ENCODE data around the gene POLR3B. TPM values are rescaled to one million over a fixed set of nuclear protein-coding genes. Genes with fewer than 3 reads are reported as not detected.

POLR3B gene
- total RNA-seq, 2 donors from 2014 or later, result 9.0 to 12.4 TPM

GRCh38 chr12:106499628-106500027, 142.1 kb downstream of the POLR3B start:
- no peak overlapping the region for H3K4me3 ChIP-seq (ENCODE audit: low read length)
- 93 to 100% methylated on average over 1 to 2 of the region's 2 CpGs for WGBS, 2 experiments (ENCODE audit: insufficient coverage in 1 of 2, insufficient read length in 1 of 2)
- Mint-ChIP-seq H3K9me3 (no peaks in the 10 kb centered on the region), H3K4me1 (peaks cover 4% of the 10 kb centered on the region), H3K4me3 (no peak overlapping the region), H3K27me3 (ENCODE audit: insufficient read depth) (no peaks in the 10 kb centered on the region), H3K36me3 (ENCODE audit: low read depth) (peaks cover 38% of the 10 kb centered on the region), H3K27ac (no peak overlapping the region)
- peaks cover 56% of the 10 kb centered on the region for H3K36me3 ChIP-seq (ENCODE audit: control insufficient read depth, insufficient read depth, low read length)
- H3K4me1 ChIP-seq (ENCODE audit: control insufficient read depth, insufficient read depth, low read length), result no peaks in the 10 kb centered on the region
- TF ChIP-seq, protein P1, sequence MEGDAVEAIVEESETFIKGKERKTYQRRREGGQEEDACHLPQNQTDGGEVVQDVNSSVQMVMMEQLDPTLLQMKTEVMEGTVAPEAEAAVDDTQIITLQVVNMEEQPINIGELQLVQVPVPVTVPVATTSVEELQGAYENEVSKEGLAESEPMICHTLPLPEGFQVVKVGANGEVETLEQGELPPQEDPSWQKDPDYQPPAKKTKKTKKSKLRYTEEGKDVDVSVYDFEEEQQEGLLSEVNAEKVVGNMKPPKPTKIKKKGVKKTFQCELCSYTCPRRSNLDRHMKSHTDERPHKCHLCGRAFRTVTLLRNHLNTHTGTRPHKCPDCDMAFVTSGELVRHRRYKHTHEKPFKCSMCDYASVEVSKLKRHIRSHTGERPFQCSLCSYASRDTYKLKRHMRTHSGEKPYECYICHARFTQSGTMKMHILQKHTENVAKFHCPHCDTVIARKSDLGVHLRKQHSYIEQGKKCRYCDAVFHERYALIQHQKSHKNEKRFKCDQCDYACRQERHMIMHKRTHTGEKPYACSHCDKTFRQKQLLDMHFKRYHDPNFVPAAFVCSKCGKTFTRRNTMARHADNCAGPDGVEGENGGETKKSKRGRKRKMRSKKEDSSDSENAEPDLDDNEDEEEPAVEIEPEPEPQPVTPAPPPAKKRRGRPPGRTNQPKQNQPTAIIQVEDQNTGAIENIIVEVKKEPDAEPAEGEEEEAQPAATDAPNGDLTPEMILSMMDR (conservative IDR thresholded peaks at IDR 0.05), result no peak
- no peak for DNase-seq
- no peaks in the 10 kb centered on the region for H3K27me3 ChIP-seq (ENCODE audit: control insufficient read depth, insufficient read depth, low read length, poor library complexity, severe bottlenecking)
- H3K9ac ChIP-seq (ENCODE audit: extremely low read depth, low read length, poor library complexity, severe bottlenecking), result no peak overlapping the region
- H3K9me3 ChIP-seq (ENCODE audit: control insufficient read depth, low read length), result no peaks in the 10 kb centered on the region
- no peak overlapping the region for H3K27ac ChIP-seq (ENCODE audit: low read depth, low read length)

DNA sequence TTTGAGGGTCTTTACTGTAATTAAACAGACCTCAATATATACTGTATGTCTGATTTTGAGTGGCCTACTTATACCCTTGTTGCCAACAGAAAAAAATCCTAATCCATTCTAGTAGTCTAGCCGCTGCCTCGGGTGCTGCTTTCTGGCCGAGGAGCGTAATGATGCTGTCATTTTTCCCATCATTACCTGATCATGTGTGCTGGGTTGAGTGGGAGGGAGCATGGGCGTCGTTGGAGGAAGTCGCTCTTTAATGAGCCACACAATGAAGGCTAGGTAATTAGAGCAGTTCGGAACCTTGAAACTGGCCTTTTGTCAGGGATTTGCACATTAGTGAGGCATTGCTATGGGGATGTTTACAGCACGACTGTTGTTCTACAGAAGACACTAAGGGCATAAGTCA, 149.1 kb downstream of the POLR3B start:
- TF ChIP-seq, protein P1 (conservative IDR thresholded peaks at IDR 0.05), result no peak
- no peaks in the 10 kb centered on the region for H3K9me3 ChIP-seq (ENCODE audit: control insufficient read depth, low read length)

DNA sequence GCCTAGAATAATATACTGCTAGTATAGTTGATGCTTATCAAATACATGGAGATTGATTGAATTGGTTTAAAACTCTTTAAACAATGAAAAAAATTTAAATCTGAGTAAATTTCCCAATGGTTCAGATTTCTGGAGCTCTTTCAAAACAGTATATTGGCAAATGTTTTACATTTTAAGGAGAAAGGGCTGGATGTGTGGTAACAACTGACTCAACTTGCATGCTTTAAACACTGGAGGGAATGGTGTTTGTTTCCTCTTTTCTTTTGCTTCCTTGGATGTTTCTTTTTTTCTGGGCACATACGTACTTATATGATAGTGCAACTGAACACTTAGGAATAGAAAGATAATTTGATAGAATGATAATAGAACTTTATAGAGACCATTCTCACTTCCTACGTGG, 151.4 kb downstream of the POLR3B start:
- peaks cover 8% of the 10 kb centered on the region for H3K36me3 Mint-ChIP-seq (ENCODE audit: low read depth)
- H3K4me3 Mint-ChIP-seq, result no peak overlapping the region
- Histone ChIP-seq H3K27me3 (ENCODE audit: control insufficient read depth, insufficient read depth, low read length, poor library complexity, severe bottlenecking) (no peaks in the 10 kb centered on the region), H3K9ac (ENCODE audit: extremely low read depth, low read length, poor library complexity, severe bottlenecking) (no peak overlapping the region), H3K4me3 (ENCODE audit: low read length) (no peak overlapping the region), H3K36me3 (ENCODE audit: control insufficient read depth, insufficient read depth, low read length) (peaks cover 28% of the 10 kb centered on the region), H3K4me1 (ENCODE audit: control insufficient read depth, insufficient read depth, low read length) (no peaks in the 10 kb centered on the region), H3K9me3 (ENCODE audit: control insufficient read depth, low read length) (no peaks in the 10 kb centered on the region), H3K27ac (ENCODE audit: low read depth, low read length) (no peak overlapping the region)
- H3K27me3 Mint-ChIP-seq (ENCODE audit: insufficient read depth), result no peaks in the 10 kb centered on the region
- TF ChIP-seq, protein P1 (conservative IDR thresholded peaks at IDR 0.05), result no peak
- DNase-seq, result no peak
- no peaks in the 10 kb centered on the region for H3K4me1 Mint-ChIP-seq
- H3K9me3 Mint-ChIP-seq, result peaks cover 2% of the 10 kb centered on the region
- H3K27ac Mint-ChIP-seq, result no peak overlapping the region
- 100% methylated on average over 1 of the region's 2 CpGs for WGBS, 2 experiments (ENCODE audit: insufficient coverage in 1 of 2, insufficient read length in 1 of 2)

More for the DNA sequence above, 149.1 kb downstream of the POLR3B start:
- Histone ChIP-seq H3K27ac (ENCODE audit: low read depth, low read length) (no peak overlapping the region), H3K36me3 (ENCODE audit: control insufficient read depth, insufficient read depth, low read length) (peaks cover 45% of the 10 kb centered on the region), H3K4me3 (ENCODE audit: low read length) (no peak overlapping the region), H3K4me1 (ENCODE audit: control insufficient read depth, insufficient read depth, low read length) (no peaks in the 10 kb centered on the region), H3K27me3 (ENCODE audit: control insufficient read depth, insufficient read depth, low read length, poor library complexity, severe bottlenecking) (no peaks in the 10 kb centered on the region), H3K9ac (ENCODE audit: extremely low read depth, low read length, poor library complexity, severe bottlenecking) (no peak overlapping the region)
- no peaks in the 10 kb centered on the region for H3K9me3 Mint-ChIP-seq
- peaks cover 13% of the 10 kb centered on the region for H3K36me3 Mint-ChIP-seq (ENCODE audit: low read depth)
- no peaks in the 10 kb centered on the region for H3K27me3 Mint-ChIP-seq (ENCODE audit: insufficient read depth)
- 83 to 88% methylated on average over 9 of the region's 9 CpGs for WGBS, 2 experiments (ENCODE audit: insufficient coverage in 1 of 2, insufficient read length in 1 of 2)
- no peak overlapping the region for H3K4me3 Mint-ChIP-seq
- H3K27ac Mint-ChIP-seq, result no peak overlapping the region
- no peak for DNase-seq
- H3K4me1 Mint-ChIP-seq, result no peaks in the 10 kb centered on the region
